ENCODE results near the gene DHRS7.

DNA sequence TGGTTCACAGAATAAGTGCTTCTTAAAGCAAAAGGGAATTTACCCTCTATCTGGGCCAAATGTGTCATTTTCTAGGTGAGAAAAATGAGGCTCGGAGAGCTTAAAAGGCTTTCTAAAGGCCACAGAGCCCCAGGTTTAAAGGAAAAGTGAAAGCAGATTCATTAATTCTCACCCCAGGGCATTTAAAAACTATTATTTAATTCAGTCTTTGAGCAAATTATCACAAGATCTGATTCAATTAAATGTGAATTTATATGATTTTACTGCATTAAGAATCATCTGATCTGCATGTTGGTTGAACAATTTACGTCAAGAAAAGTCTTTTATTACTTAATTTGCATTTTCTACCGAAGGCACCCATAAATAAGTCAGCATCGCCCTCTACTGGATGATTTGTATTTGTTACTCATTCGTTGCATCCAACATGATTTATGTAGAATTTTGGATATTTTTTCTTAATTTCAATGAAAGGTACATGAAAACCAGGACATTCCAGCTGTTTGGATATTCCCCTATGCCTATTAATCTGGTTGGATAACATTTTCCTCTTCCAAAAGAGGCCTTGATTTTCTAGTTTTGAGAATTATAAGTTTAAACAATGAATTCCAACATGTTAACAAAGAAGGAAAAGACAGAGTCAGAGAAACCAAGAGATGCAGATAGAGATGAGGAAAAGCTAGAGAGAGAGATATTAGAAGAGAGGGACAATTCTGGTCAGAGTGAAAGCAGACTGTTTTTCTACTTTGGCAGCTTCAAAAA is 19.1 kb upstream of the DHRS7 start:
- TF ChIP-seq ZNF274 (IDR thresholded peaks at IDR 0.05; ENCODE audit: low read depth, low read length) (no peak), YY1 (IDR thresholded peaks at IDR 0.05; ENCODE audit: insufficient read depth, insufficient read length) (no peak)
